Osteocyte (in vitro differentiated cells): ENCODE measurements around the gene BTBD2. TPM values are rescaled to one million over a fixed set of nuclear protein-coding genes. Genes with fewer than 3 reads are reported as not detected.

ENCODE experiments used
- DNase-seq: peaks from one replicate; pipeline ENCODE4 v3.0.0; 2021; ENCODE audit warnings: mixed read lengths; ENCODE audit not compliant: unreplicated experiment; ENCODE audit errors: extremely low spot score
- H3K27ac Mint-ChIP-seq: one replicate; pipeline ENCODE4 v1.8.0; 2021; ENCODE audit warnings: mild to moderate bottlenecking, mixed read lengths; ENCODE audit not compliant: unreplicated experiment
- H3K27me3 Mint-ChIP-seq: one replicate; pipeline ENCODE4 v1.8.0; 2021; ENCODE audit warnings: mixed read lengths; ENCODE audit not compliant: unreplicated experiment
- H3K36me3 Mint-ChIP-seq: one replicate; pipeline ENCODE4 v1.8.0; 2021; ENCODE audit warnings: mixed read lengths; ENCODE audit not compliant: unreplicated experiment
- H3K4me1 Mint-ChIP-seq: one replicate; pipeline ENCODE4 v1.8.0; 2021; ENCODE audit warnings: mixed read lengths; ENCODE audit not compliant: unreplicated experiment
- H3K4me3 Mint-ChIP-seq: one replicate; pipeline ENCODE4 v1.8.0; 2021; ENCODE audit warnings: mild to moderate bottlenecking, moderate library complexity, mixed read lengths; ENCODE audit not compliant: unreplicated experiment
- H3K9me3 Mint-ChIP-seq: one replicate; pipeline ENCODE4 v1.8.0; 2021; ENCODE audit warnings: mixed read lengths; ENCODE audit not compliant: unreplicated experiment
- total RNA-seq: library from RNA; stranded (reverse); gene quantifications from 2 replicates; pipeline ENCODE4 v1.2.1, GENCODE V29; 2021
- TF ChIP-seq, protein P1 (sequence below): fragments of 200-600 bp; sonication (generic); IDR thresholded peaks from 2 replicates; pipeline ENCODE4 v1.5.0; 2021; ENCODE audit warnings: antibody characterized with exemption, mild to moderate bottlenecking, moderate library complexity

BTBD2 gene
- total RNA-seq, 1 donor from 2014 or later, result 86.0 TPM

DNA sequence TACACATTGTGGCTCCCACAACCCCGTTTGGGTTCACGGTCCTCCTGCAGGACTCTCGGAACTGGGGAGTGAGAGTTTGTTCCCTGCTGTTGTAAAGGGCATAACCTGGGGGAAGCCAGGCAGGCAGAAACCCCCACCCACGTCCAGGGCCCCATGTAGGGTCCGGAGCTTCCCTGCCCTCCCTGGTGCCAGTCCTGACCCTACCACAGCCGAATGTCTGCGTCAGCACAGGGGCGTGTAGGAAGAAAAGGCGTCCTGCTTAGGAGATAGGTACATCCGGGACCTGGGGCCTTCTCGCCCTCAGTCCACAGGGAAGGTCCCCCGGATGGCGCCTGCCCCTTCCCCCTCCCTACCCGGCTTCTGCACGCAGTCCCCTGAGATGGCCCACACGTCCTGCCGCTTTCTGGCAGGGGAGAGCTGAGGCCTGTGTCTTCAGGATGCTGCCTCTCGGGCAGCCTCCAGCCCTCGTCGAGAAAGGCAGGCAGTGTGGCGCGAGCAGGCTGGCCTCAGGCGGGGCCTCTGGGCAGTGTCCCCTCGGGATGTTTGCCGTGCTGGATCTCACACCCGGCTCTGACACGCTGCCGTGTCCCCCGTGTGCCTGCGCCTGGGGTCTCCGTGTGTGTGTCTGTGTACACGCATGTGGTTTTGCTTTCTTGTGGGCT is 55.5 kb downstream of the BTBD2 start:
- TF ChIP-seq, protein P1, sequence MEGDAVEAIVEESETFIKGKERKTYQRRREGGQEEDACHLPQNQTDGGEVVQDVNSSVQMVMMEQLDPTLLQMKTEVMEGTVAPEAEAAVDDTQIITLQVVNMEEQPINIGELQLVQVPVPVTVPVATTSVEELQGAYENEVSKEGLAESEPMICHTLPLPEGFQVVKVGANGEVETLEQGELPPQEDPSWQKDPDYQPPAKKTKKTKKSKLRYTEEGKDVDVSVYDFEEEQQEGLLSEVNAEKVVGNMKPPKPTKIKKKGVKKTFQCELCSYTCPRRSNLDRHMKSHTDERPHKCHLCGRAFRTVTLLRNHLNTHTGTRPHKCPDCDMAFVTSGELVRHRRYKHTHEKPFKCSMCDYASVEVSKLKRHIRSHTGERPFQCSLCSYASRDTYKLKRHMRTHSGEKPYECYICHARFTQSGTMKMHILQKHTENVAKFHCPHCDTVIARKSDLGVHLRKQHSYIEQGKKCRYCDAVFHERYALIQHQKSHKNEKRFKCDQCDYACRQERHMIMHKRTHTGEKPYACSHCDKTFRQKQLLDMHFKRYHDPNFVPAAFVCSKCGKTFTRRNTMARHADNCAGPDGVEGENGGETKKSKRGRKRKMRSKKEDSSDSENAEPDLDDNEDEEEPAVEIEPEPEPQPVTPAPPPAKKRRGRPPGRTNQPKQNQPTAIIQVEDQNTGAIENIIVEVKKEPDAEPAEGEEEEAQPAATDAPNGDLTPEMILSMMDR, result no peak

GRCh38 chr19:1957562-1958248 is 57.8 kb downstream of the BTBD2 start:
- Mint-ChIP-seq H3K4me3 (no peak overlapping the region), H3K27me3 (no peaks in the 10 kb centered on the region), H3K27ac (no peak overlapping the region), H3K36me3 (no peaks in the 10 kb centered on the region), H3K9me3 (no peaks in the 10 kb centered on the region), H3K4me1 (peaks cover 8% of the 10 kb centered on the region)
- DNase-seq, result no peak
- TF ChIP-seq, protein P1, result no peak

More for the DNA sequence above, 55.5 kb downstream of the BTBD2 start:
- no peaks in the 10 kb centered on the region for H3K27me3 Mint-ChIP-seq
- H3K27ac Mint-ChIP-seq, result no peak overlapping the region
- no peaks in the 10 kb centered on the region for H3K9me3 Mint-ChIP-seq
- H3K4me1 Mint-ChIP-seq, result peaks cover 5% of the 10 kb centered on the region
- H3K36me3 Mint-ChIP-seq, result no peaks in the 10 kb centered on the region
- no peak overlapping the region for H3K4me3 Mint-ChIP-seq
- DNase-seq, result no peak

GRCh38 chr19:1956868-1957492 is 58.5 kb downstream of the BTBD2 start:
- Mint-ChIP-seq H3K27ac (no peak overlapping the region), H3K27me3 (no peaks in the 10 kb centered on the region), H3K36me3 (no peaks in the 10 kb centered on the region), H3K4me1 (peaks cover 10% of the 10 kb centered on the region), H3K9me3 (no peaks in the 10 kb centered on the region), H3K4me3 (no peak overlapping the region)
- no peak for DNase-seq
- TF ChIP-seq, protein P1, result no peak

- TF ChIP-seq, protein P1, result no peak
- peaks cover 10% of the 10 kb centered on the region for H3K4me1 Mint-ChIP-seq
- no peak for DNase-seq
- no peak overlapping the region for H3K27ac Mint-ChIP-seq
- no peak overlapping the region for H3K4me3 Mint-ChIP-seq
- no peaks in the 10 kb centered on the region for H3K36me3 Mint-ChIP-seq
- H3K27me3 Mint-ChIP-seq, result no peaks in the 10 kb centered on the region
- no peaks in the 10 kb centered on the region for H3K9me3 Mint-ChIP-seq
Observed at GRCh38 chr19:1956122-1956494, 59.4 kb downstream of the BTBD2 start.
